Activated CD4-positive, alpha-beta T cell treated with anti-CD3 and anti-CD28 coated beads for 1 hour (primary cell): Measurements from ENCODE around the gene PTPRE.

Experiments
- DNase-seq: peaks from one replicate; pipeline ENCODE4 v3.0.0-alpha.2; 2020

The PTPRE gene

DNA sequence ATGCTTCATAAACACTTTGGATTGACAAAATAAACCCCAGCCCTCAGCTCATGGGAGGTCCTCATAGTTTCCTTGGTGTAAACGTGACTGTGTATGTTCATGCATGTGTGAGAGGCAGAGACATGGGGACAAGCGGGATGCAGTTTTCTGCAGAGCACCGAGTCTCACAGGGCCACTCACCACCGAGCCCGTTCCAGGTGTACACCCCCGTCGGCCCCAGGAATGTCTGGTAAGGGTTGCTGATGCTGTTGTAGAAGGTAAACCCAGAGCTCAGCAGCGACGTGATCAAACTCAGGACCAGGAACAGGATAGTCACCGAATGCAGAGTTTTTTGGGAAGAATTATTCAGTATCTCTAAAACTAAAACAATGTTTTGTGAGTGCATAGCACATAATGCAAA lies 23.4 kb upstream of the PTPRE start:
- DNase-seq: no peak

DNA sequence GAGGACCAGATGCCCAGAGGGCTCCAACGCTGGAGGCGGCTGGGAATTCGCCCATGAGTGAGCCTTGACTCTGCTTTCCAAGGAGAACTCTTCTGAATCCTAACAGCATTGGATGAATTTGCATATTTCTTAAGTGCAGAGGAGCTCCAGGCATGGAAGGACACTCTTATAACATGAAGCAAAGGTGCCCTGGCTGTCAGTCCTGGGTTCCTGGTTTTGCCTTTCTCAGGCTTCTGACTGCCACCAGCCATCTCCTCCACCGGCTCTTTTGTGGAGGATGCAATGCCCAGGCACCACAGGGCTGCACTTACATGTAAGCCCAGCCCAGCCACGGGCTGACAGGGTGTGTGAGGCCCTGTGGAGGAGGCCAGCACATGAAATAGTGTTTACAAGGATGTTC lies 22.4 kb upstream of the PTPRE start:
- no peak for DNase-seq

DNA sequence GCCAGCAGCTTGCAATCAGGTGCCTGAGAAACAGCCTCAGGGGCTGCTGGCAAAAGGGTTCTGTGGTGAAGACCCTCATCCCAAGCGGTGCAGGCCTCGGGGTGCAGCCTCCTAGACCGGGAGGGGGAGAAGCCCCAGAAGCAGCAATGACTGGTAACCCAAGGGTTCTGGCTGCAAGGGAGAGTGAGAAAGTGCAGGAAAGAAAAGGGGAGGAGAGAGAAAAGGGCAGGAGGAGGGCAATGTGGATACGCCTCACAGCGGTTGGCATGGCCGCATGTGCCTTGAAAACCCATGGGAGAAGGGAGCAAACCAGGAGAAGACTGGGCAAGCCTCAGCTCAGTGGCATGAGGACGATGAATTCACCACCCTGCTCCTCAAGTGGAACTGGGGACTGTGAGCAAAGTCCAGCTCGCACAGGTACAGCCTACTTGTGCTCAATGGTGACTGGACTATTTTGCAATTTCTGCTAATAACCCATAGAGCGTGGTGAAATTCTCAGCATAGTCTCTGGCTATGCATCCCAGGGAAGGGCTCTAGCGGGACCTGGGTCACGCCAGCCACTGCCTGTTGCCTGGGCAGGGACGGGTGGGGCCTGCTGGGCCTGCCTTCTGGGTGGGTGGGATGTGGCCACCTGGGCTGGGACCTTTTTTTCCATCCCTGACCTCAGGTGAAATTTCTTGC lies 20.4 kb upstream of the PTPRE start:
- no peak for DNase-seq

- no peak for DNase-seq
Observed at GRCh38 chr10:127887541-127888415, 19.1 kb upstream of the PTPRE start.

GRCh38 chr10:127888521-127889312 lies 18.2 kb upstream of the PTPRE start:
- no peak for DNase-seq

DNA sequence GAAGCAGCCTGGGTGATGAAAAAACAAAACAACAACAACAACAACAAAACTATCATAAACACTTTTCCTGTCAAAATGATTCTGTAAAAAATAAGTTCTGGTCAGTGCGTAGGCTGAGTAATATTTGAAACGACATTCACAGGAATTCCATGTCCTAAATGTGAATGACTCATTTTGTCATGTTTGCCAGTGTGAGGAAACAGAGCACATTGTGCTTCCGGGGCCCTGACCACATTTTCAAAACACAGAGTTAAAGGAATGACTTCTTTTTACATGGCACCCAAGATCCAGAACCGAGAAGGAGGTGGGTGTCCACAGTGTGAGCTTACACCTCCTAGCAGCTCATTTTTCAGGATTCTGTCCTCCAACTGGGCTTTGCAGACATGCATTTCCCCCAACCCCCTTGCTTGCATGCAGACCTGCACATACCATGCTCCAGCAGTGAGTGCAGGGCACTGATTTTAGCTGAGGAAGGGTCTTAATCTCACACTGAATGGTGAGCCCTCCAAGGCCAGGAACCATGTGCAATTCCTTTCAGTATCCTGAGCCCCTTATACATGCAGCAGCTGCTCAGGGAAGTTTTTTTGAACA lies 17.2 kb upstream of the PTPRE start:
- DNase-seq: no peak

- no peak for DNase-seq
Observed at GRCh38 chr10:127890216-127890615, 16.7 kb upstream of the PTPRE start.

GRCh38 chr10:127890832-127891334 lies 16.0 kb upstream of the PTPRE start:
- no peak for DNase-seq

- DNase-seq: no peak
Observed at GRCh38 chr10:127892743-127893142, 14.2 kb upstream of the PTPRE start, which contains the start of gene CLRN3. CLRN3 (minus strand) TSS chr10:127892941; CDS start chr10:127892784, 157 bp downstream.

DNA sequence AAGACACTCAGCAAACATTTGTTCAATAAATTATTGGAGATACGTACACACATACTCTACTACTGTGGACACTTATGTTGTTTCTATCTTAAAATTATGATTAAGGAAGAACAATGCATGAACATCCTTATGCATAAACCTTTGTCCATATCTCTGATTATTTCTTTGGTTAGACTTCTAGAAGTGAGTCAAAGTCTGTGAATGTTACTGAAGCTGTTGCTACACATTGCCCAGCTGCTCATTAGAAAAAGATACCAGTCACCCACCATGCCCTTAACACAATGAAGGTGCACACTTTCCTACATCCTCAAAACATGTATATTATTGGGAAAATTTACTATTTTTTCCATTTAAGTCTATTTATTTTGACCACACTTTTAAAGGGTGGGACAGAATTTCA lies 12.8 kb upstream of the PTPRE start:
- no peak for DNase-seq

- DNase-seq: no peak
Observed at GRCh38 chr10:127896590-127896989, 10.3 kb upstream of the PTPRE start.

DNA sequence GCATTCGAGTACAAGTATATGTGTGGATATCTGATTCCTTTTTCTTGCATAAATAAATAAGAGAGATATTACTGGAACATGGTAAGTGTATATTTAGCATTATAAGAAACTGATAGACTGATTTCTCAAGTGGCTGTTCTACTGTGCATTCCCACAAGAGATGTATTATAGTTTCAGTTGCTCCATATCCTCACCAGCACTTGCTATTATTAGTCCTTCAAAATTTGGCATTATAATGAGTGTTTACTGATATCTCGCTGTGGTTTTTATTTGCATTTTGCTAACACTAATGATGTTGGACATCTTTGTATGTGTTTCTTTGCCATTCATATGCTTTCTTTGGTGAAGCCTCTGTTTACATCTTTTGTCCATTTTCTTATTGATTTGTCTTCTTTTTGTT lies 9.7 kb upstream of the PTPRE start:
- no peak for DNase-seq

DNA sequence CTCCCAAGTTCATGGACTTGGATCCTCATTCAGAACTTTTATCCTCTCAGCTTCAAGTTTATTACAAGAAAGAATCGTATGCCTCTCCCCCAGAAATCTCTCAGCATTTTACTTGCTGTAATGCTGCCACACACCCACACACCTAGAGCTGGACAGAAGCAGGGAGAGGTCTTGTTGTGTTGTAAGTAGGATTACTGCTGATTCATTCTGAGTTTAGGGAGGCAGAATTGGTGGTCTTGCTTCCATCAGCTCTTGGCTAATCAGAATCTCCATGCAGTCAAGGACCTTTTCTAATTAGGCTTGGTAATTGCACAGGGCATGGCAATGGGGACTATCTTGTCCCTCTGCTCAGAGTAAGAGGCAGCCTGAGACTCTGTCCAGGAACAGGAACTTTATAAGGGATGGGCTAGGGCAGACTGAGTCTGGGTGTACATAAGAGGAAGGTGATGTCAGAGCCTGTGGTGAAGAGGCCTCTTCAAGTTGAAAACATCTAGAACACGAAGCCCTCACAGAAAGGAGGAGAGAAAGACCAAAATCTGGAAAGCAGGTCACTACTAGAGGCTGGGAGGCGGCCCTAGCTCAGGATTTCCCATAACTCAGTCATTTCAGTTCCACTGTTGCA lies 7.0 kb upstream of the PTPRE start:
- no peak for DNase-seq

DNA sequence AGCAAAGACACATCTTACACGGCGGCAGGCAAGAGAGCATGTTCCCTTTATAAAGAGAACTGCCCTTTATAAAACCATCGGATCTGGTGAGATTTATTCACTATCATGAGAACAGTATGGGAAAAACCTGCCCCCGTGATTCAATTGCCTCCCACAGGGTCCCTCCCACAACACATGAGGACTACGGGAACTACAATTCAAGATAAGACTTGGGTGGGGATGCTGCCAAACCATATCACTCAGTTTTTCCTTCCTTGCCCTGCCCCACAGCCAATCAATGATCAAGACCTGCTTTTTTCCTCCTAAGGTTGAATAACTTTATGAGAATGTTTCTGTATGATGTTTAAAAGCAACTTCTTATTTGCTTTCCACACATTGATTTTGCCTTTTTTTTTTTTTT lies 3.1 kb upstream of the PTPRE start:
- DNase-seq: no peak

- DNase-seq: no peak
Observed at GRCh38 chr10:127904311-127905000, 2.4 kb upstream of the PTPRE start.

GRCh38 chr10:127905001-127905847 lies 1.7 kb upstream of the PTPRE start:
- no peak for DNase-seq

- no peak for DNase-seq
Observed at GRCh38 chr10:127905848-127906261, 1.0 kb upstream of the PTPRE start.

DNA sequence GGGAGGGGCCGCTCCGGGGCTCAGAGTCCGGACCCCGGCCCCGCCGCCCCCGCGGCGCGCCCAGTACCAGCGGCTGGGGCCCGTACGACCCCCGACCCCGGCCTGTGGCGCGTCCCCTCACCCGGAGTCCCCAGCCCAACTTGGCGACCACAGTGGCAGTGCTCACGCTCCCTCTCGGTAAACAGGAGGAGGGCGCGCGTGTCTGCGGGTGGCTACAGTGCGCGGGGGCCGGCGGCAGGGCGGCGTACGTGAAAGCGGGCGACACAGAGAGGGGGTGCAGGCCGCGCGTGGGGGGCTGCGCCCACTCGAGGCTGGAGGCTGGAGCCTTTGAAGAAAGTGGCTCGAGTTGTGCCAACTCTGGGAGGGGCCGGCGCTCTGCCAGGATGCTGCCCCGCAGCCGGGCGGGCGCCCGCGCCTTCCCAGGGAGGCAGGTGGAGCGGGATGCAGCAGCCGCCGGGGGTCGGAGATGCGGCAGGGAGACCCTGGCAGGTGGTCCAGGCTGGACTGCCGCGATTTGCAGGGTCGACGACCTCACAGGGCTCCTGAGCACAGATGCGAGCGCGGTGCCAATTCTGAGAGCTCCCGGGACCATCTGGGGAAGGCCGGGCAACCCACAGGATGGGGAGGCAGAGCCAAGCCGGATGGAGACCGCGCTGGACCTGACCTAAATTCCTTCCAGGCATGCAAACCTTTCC lies 655 bp downstream of the PTPRE start:
- no peak for DNase-seq

GRCh38 chr10:127908106-127908958 lies 1.4 kb downstream of the PTPRE start:
- DNase-seq: no peak
